ENCODE results near the gene SDK1. TPM values are rescaled to one million over a fixed set of nuclear protein-coding genes. Genes with fewer than 3 reads are reported as not detected.

Gene SDK1
- total and polyA plus RNA-seq, 8 donors = 1.6 to 11.2 (median 6.6) TPM

- H3K36me3 ChIP-seq = peaks cover 0 to 19% (median 6%) of the 10 kb centered on the region in 4 donors
- intact Hi-C loops (cut with DNase I; ENCODE audit: low total_unique reads) = no loop called here
- TF ChIP-seq, protein P1, sequence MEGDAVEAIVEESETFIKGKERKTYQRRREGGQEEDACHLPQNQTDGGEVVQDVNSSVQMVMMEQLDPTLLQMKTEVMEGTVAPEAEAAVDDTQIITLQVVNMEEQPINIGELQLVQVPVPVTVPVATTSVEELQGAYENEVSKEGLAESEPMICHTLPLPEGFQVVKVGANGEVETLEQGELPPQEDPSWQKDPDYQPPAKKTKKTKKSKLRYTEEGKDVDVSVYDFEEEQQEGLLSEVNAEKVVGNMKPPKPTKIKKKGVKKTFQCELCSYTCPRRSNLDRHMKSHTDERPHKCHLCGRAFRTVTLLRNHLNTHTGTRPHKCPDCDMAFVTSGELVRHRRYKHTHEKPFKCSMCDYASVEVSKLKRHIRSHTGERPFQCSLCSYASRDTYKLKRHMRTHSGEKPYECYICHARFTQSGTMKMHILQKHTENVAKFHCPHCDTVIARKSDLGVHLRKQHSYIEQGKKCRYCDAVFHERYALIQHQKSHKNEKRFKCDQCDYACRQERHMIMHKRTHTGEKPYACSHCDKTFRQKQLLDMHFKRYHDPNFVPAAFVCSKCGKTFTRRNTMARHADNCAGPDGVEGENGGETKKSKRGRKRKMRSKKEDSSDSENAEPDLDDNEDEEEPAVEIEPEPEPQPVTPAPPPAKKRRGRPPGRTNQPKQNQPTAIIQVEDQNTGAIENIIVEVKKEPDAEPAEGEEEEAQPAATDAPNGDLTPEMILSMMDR (IDR thresholded peaks at IDR 0.05) = no peak
- TF ChIP-seq POLR2AphosphoS5 (IDR thresholded peaks at IDR 0.05) (no peak), POLR2A (IDR thresholded peaks at IDR 0.05) (no peak), EP300 (IDR thresholded peaks at IDR 0.05) (no peak)
- peaks cover 2 to 19% (median 13%) of the 10 kb centered on the region in 4 donors for H3K9me3 ChIP-seq
- H3K27me3 ChIP-seq = no peaks in the 10 kb centered on the region
- DNase-seq = no peak
- no peak overlapping the region for H3K27ac ChIP-seq
- H3K4me1 ChIP-seq = no peaks in the 10 kb centered on the region
- WGBS, 5 donors = 78 to 93% (median 91%) methylated on average over 7 of the region's 7 CpGs
- H3K4me3 ChIP-seq = no peak overlapping the region
These were observed 814.4 kb downstream of the SDK1 start for GRCh38 chr7:4115442-4115841.

GRCh38 chr7:4115941-4116610 lies 815.0 kb downstream of the SDK1 start:
- 80 to 95% (median 95%) methylated on average over 18 to 19 of the region's 19 CpGs for WGBS, 5 donors
- H3K4me1 ChIP-seq = no peaks in the 10 kb centered on the region
- DNase-seq = no peak
- peaks cover 5 to 23% (median 16%) of the 10 kb centered on the region in 4 donors for H3K9me3 ChIP-seq
- H3K27ac ChIP-seq = no peak overlapping the region
- peaks cover 0 to 19% (median 6%) of the 10 kb centered on the region in 4 donors for H3K36me3 ChIP-seq
- no peaks in the 10 kb centered on the region for H3K27me3 ChIP-seq
- TF ChIP-seq EP300 (IDR thresholded peaks at IDR 0.05) = no peak
- no peak for TF ChIP-seq POLR2AphosphoS5 (IDR thresholded peaks at IDR 0.05)
- TF ChIP-seq POLR2A (IDR thresholded peaks at IDR 0.05) = no peak
- TF ChIP-seq, protein P1 (IDR thresholded peaks at IDR 0.05) = no peak
- H3K4me3 ChIP-seq = no peak overlapping the region
- intact Hi-C loops (cut with DNase I; ENCODE audit: low total_unique reads) = no loop called here

GRCh38 chr7:4119848-4120247 lies 818.8 kb downstream of the SDK1 start:
- DNase-seq = no peak
- 87 to 93% (median 88%) methylated on average over 3 of the region's 3 CpGs for WGBS, 5 donors
- H3K4me3 ChIP-seq = no peak overlapping the region
- H3K27ac ChIP-seq = no peak overlapping the region
- intact Hi-C loops (cut with DNase I; ENCODE audit: low total_unique reads) = no loop called here
- TF ChIP-seq POLR2A (IDR thresholded peaks at IDR 0.05) = no peak
- no peak for TF ChIP-seq EP300 (IDR thresholded peaks at IDR 0.05)
- TF ChIP-seq, protein P1 (IDR thresholded peaks at IDR 0.05) = no peak
- no peak for TF ChIP-seq POLR2AphosphoS5 (IDR thresholded peaks at IDR 0.05)
- H3K36me3 ChIP-seq = peaks cover 0 to 8% (median 0%) of the 10 kb centered on the region in 4 donors
- H3K27me3 ChIP-seq = no peaks in the 10 kb centered on the region
- no peaks in the 10 kb centered on the region for H3K4me1 ChIP-seq
- peaks cover 5 to 28% (median 17%) of the 10 kb centered on the region in 4 donors for H3K9me3 ChIP-seq

DNA sequence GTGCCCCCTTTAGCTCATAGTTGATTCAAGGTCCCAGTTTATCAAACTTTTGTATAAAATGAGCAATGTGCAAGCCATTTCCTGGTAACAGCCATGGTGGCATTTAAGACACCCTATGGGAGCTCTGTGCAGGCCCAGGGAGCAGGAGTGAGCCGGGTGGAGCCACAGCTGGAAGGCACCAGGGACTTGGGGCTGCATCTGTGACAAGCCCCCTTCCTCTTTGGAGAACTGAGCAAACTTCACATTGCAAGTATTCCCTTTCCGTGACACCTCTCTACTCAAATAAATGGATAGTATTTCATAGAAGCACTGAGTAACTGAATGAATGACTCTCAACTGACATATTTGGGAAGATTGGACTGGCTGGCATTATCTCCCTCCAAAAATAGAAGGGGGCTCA lies 822.3 kb downstream of the SDK1 start:
- WGBS, 5 donors = 81 to 90% (median 84%) methylated on average over 2 of the region's 2 CpGs
- Histone ChIP-seq H3K36me3 (peaks cover 0 to 5% (median 0%) of the 10 kb centered on the region in 4 donors), H3K4me1 (no peaks in the 10 kb centered on the region), H3K9me3 (peaks cover 5 to 28% (median 17%) of the 10 kb centered on the region in 4 donors), H3K4me3 (no peak overlapping the region), H3K27me3 (no peaks in the 10 kb centered on the region), H3K27ac (no peak overlapping the region)
- TF ChIP-seq POLR2AphosphoS5 (IDR thresholded peaks at IDR 0.05) = no peak
- no peak for TF ChIP-seq POLR2A (IDR thresholded peaks at IDR 0.05)
- intact Hi-C loops (cut with DNase I; ENCODE audit: low total_unique reads) = no loop called here
- no peak for DNase-seq

DNA sequence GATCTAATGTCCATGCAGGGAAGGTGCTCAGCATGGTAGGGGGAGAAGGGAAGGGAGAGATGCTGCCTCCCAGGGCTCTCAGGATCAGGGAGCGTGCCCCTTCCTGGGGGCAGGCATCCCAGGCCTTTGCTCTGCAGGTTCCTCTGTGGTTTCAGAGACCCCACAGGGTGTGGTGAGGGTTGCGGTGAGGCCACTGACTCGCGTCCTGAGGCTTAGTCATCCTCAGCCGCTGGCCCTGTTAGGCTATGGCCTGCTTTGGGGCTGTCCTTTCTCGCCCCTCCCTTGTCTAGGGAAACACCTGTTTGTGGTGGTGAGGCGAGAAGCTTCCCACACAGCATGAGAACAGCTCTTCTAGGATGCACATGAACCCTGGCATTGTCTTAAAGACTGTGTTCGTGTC lies 822.8 kb downstream of the SDK1 start:
- TF ChIP-seq EP300 (IDR thresholded peaks at IDR 0.05) = no peak
- no peak for TF ChIP-seq POLR2A (IDR thresholded peaks at IDR 0.05)
- 74 to 85% (median 81%) methylated on average over 8 of the region's 8 CpGs for WGBS, 5 donors
- Histone ChIP-seq H3K27ac (no peak overlapping the region), H3K9me3 (peaks cover 5 to 25% (median 17%) of the 10 kb centered on the region in 4 donors), H3K4me3 (no peak overlapping the region), H3K27me3 (no peaks in the 10 kb centered on the region), H3K4me1 (no peaks in the 10 kb centered on the region), H3K36me3 (peaks cover 0 to 5% (median 0%) of the 10 kb centered on the region in 4 donors)
- intact Hi-C loops (cut with DNase I; ENCODE audit: low total_unique reads) = no loop called here
- no peak for DNase-seq
